Raji (cell line): ENCODE results near the gene PAEP.

Experiments
- POLR2A ChIP-seq: IDR thresholded peaks from 2 replicates; pipeline ENCODE4 v1.6.1; 2011; ENCODE audit warnings: low read depth, low read length, control low read depth; ENCODE audit not compliant: insufficient read depth

Gene PAEP

GRCh38 chr9:135547756-135548736 is 13.5 kb upstream of the PAEP start:
- no peak for TF ChIP-seq POLR2A

- TF ChIP-seq POLR2A = no peak
These were observed 11.1 kb upstream of the PAEP start for GRCh38 chr9:135550344-135550918.

- TF ChIP-seq POLR2A = no peak
These were observed 10.5 kb upstream of the PAEP start for GRCh38 chr9:135551031-135551430.

- no peak for TF ChIP-seq POLR2A
These were observed 10.1 kb upstream of the PAEP start for GRCh38 chr9:135551456-135551855.

- no peak for TF ChIP-seq POLR2A
These were observed 9.4 kb upstream of the PAEP start for GRCh38 chr9:135552021-135552697.

- TF ChIP-seq POLR2A = no peak
These were observed 8.8 kb upstream of the PAEP start for GRCh38 chr9:135552698-135553171.

- TF ChIP-seq POLR2A = no peak
These were observed 6.8 kb upstream of the PAEP start for GRCh38 chr9:135554718-135555117.

GRCh38 chr9:135555203-135555602 is 6.4 kb upstream of the PAEP start:
- no peak for TF ChIP-seq POLR2A

- no peak for TF ChIP-seq POLR2A
These were observed 5.6 kb upstream of the PAEP start for GRCh38 chr9:135555910-135556309.

GRCh38 chr9:135559606-135560005 is 1.9 kb upstream of the PAEP start:
- no peak for TF ChIP-seq POLR2A

GRCh38 chr9:135562235-135562745 is 734 bp downstream of the PAEP start:
- no peak for TF ChIP-seq POLR2A

GRCh38 chr9:135563039-135563476 is 1.5 kb downstream of the PAEP start:
- TF ChIP-seq POLR2A = no peak

- TF ChIP-seq POLR2A = no peak
These were observed 2.3 kb downstream of the PAEP start for GRCh38 chr9:135563858-135564257.

GRCh38 chr9:135565141-135565628 is 3.6 kb downstream of the PAEP start:
- TF ChIP-seq POLR2A = no peak

- no peak for TF ChIP-seq POLR2A
These were observed 4.1 kb downstream of the PAEP start for GRCh38 chr9:135565636-135566035.
